PC-3 (cell line): Measurements from ENCODE around the gene CPLANE2.

Source experiments
- EZH2 ChIP-seq: fragments of 300-600 bp; sonication (generic); IDR thresholded peaks from one replicate; pipeline ENCODE4 v1.6.1; 2017; ENCODE audit warnings: antibody characterized with exemption, mild to moderate bottlenecking, low read length; ENCODE audit not compliant: unreplicated experiment
- EZH2phosphoT487 ChIP-seq: fragments of 300-600 bp; sonication (generic); IDR thresholded peaks from 2 replicates; pipeline ENCODE4 v1.6.1; 2018; ENCODE audit warnings: mild to moderate bottlenecking, antibody characterized with exemption, low read length, borderline replicate concordance
- TF ChIP-seq, protein P1 (sequence below): fragments of 300-600 bp; sonication (generic); conservative IDR thresholded peaks from 2 replicates; pipeline ENCODE4 v1.5.1; 2017; ENCODE audit warnings: antibody characterized with exemption, low read depth, mild to moderate bottlenecking, low read length

DNA sequence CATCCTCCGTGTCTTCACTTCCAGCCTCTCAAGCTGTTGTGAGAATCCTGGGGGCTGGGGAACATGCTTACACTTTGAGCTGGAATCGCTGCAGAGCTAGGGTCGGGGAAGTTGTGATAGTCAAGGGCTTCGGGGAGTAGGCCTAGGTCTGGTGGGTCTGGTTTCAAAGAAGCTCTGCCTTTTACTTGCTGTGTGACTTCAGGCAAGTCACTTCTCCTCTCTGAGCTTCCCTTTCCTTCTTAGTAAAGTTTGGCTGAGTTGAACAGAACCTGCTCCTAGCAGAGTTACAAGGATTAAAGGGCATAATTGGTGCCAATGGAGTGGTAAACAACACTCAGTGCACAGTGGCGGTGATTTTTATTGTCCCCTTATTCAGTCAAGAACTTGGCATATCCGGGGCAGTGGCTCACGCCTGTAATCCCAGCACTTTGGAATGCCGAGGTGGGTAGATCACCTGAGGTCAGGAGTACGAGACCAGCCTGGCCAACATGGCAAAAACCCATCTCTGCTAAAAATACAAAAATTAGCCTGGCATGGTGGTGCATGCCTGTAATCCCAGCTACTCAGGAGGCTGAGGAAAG, 50.2 kb downstream of the CPLANE2 start:
- TF ChIP-seq, protein P1, sequence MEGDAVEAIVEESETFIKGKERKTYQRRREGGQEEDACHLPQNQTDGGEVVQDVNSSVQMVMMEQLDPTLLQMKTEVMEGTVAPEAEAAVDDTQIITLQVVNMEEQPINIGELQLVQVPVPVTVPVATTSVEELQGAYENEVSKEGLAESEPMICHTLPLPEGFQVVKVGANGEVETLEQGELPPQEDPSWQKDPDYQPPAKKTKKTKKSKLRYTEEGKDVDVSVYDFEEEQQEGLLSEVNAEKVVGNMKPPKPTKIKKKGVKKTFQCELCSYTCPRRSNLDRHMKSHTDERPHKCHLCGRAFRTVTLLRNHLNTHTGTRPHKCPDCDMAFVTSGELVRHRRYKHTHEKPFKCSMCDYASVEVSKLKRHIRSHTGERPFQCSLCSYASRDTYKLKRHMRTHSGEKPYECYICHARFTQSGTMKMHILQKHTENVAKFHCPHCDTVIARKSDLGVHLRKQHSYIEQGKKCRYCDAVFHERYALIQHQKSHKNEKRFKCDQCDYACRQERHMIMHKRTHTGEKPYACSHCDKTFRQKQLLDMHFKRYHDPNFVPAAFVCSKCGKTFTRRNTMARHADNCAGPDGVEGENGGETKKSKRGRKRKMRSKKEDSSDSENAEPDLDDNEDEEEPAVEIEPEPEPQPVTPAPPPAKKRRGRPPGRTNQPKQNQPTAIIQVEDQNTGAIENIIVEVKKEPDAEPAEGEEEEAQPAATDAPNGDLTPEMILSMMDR, result no peak
- no peak for TF ChIP-seq EZH2phosphoT487
- no peak for TF ChIP-seq EZH2
